Measurements from ENCODE around the gene MTR.

MTR gene

GRCh38 chr1:236785477-236785876, 9.6 kb upstream of the MTR start:
- DNase-seq = no peak

GRCh38 chr1:236786453-236786852, 8.6 kb upstream of the MTR start:
- no peak for DNase-seq

- no peak for DNase-seq
Observed at GRCh38 chr1:236794585-236795034, 482 bp upstream of the MTR start.

- peak; percentile 23 for DNase-seq
Observed at GRCh38 chr1:236795757-236796667, 920 bp downstream of the MTR start.

- no peak for DNase-seq
Observed at GRCh38 chr1:236799001-236799400, 3.9 kb downstream of the MTR start.

- no peak for DNase-seq
Observed at GRCh38 chr1:236800002-236800620, 5.0 kb downstream of the MTR start.

- no peak for DNase-seq
Observed at GRCh38 chr1:236800623-236801022, 5.5 kb downstream of the MTR start.

- DNase-seq = no peak
Observed at GRCh38 chr1:236802264-236802663, 7.2 kb downstream of the MTR start.

GRCh38 chr1:236806634-236807033, 11.5 kb downstream of the MTR start:
- DNase-seq = no peak

GRCh38 chr1:236808005-236808404, 12.9 kb downstream of the MTR start:
- DNase-seq = no peak

- no peak for DNase-seq
Observed at GRCh38 chr1:236808564-236809130, 13.6 kb downstream of the MTR start.

GRCh38 chr1:236809148-236809547, 14.1 kb downstream of the MTR start:
- DNase-seq = no peak

GRCh38 chr1:236810018-236810417, 14.9 kb downstream of the MTR start:
- DNase-seq = no peak

GRCh38 chr1:236812334-236813030, 17.4 kb downstream of the MTR start:
- DNase-seq = no peak

GRCh38 chr1:236815941-236816340, 20.8 kb downstream of the MTR start:
- no peak for DNase-seq

- DNase-seq = no peak
Observed at GRCh38 chr1:236819856-236820255, 24.8 kb downstream of the MTR start.

GRCh38 chr1:236821091-236821627, 26.1 kb downstream of the MTR start:
- DNase-seq = no peak

GRCh38 chr1:236823559-236823958, 28.5 kb downstream of the MTR start:
- no peak for DNase-seq

GRCh38 chr1:236829085-236829484, 34.0 kb downstream of the MTR start:
- no peak for DNase-seq

- DNase-seq = no peak
Observed at GRCh38 chr1:236830116-236830515, 35.0 kb downstream of the MTR start.

GRCh38 chr1:236830560-236830959, 35.5 kb downstream of the MTR start:
- no peak for DNase-seq

- no peak for DNase-seq
Observed at GRCh38 chr1:236833575-236833974, 38.5 kb downstream of the MTR start.

GRCh38 chr1:236834876-236835275, 39.8 kb downstream of the MTR start:
- DNase-seq = no peak
